ENCODE data around the gene TMEM43. TPM values are rescaled to one million over a fixed set of nuclear protein-coding genes. Genes with fewer than 3 reads are reported as not detected.

Gene TMEM43
- total RNA-seq, 1 donor from 2014 or later: 103 TPM

- no peak for DNase-seq (ENCODE audit: low read depth, low spot score)
These were observed 25.8 kb downstream of the TMEM43 start for GRCh38 chr3:14150491-14151230.

GRCh38 chr3:14151471-14152083, 26.7 kb downstream of the TMEM43 start:
- DNase-seq (ENCODE audit: low read depth, low spot score): no peak

GRCh38 chr3:14152233-14152962, 27.5 kb downstream of the TMEM43 start:
- DNase-seq (ENCODE audit: low read depth, low spot score): no peak

GRCh38 chr3:14152963-14153355, 28.1 kb downstream of the TMEM43 start:
- DNase-seq (ENCODE audit: low read depth, low spot score): no peak

GRCh38 chr3:14153663-14154062, 28.8 kb downstream of the TMEM43 start:
- DNase-seq (ENCODE audit: low read depth, low spot score): no peak

DNA sequence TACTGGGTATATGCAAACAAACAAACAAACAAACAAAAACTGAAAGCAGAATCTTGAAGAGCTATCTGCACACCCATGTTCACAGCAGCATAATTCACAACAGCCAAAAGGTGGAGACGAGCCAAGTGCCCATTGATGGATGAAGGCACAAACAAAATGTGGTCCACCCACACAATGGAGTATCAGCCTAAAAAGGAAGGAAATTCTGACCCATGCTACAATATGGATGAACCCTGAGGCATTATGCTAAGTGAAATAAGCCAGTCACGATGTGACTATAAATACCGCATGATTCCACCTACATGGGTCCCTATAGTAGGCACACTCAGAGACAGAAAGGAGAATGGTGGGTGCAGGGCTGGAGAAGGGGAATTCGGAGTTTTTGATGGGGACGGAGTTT, 29.4 kb downstream of the TMEM43 start:
- peak; percentile 27 for DNase-seq (ENCODE audit: low read depth, low spot score)

GRCh38 chr3:14154895-14155440, 30.1 kb downstream of the TMEM43 start:
- no peak for DNase-seq (ENCODE audit: low read depth, low spot score)

- DNase-seq (ENCODE audit: low read depth, low spot score): no peak
These were observed 31.3 kb downstream of the TMEM43 start for GRCh38 chr3:14156201-14156600.

DNA sequence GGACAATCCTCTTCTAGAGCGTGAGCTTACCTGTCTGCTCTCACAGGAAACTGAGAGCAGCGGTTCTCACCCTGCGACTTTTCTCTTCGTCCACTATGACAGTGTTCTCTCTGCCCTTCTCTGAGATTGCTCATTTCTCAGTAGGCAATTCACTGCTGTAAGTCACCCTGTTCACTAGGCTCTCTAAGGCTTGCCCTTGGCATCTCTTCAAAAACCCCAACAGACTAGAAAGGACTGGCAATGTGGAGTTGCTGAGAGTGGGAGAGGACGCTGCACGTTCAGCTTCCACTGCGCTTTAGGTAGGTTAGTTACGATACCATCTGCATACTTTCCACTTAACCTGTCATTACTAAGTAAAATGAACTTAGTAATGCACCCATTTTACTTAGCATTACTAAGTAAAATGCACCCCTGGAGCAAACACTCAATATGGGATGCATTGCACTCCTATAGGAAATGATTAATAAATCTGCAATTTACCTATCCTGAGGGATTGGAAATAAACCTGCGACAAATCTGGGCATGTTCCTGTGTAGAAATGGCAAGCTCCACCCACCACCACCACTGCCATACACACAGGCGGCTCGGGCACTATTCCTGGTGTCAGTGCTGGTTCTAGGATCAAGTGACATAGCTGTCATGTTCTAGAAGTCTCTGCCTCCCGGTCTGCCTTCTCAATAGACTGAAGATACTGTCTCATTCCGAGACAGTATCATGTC, 32.1 kb downstream of the TMEM43 start:
- no peak for DNase-seq (ENCODE audit: low read depth, low spot score)

DNA sequence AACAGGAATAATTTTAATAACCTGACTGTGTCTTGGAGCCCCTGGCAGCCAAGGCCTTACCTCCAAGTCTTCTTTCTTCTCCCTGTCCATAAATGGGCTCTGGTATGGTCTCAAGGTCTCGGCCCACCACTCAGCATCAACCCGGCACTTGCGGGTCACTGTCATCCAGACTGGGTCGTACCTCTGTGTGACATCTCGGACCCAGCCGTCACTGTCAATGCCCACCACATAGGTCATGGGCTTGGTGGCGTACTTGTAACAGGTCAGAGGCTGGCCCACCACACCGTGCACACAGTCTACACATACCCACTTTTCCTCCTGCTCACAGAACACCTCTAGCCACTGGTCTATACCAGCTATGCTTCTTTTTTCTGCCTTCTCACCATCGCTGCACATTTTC, 33.1 kb downstream of the TMEM43 start:
- no peak for DNase-seq (ENCODE audit: low read depth, low spot score)

DNA sequence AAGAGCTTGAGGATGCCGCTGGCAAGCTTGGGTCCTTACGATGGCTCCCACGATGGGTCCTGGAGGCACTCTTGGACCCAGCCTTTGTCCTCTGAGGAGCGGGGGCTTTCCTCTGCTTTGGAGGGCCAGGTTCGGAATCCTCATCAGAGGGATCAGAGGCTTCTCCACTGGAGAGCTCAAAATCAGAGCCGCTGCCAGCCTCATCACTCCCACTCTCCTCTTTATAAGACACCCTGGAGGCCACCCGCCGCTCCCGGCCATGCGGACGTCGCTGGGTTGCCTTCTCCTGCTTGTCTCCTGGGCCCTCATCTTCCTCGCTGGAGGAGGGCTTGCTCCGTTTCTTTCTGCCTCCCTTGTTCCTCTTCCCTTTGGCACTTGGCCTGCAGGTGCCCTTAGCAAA, 33.5 kb downstream of the TMEM43 start:
- no peak for DNase-seq (ENCODE audit: low read depth, low spot score)

DNA sequence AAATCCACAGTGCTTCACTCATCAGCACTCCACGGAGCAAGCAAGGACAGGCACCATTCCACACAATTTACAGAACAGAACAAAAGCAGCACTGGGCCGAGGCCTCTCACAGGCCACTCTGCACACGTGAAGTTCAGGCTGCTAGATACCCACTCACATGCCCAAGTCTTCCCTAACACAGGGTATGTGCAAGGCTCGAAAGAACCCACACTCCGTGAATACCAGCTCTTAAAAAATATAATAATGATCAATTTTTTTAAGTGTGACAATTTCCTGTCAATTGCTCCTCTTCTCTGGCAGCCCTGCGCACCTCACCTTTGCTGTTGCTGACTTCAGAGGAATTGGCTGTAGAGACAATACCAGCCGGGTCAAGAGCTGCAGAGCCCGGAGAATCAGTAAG, 34.6 kb downstream of the TMEM43 start:
- no peak for DNase-seq (ENCODE audit: low read depth, low spot score)

DNA sequence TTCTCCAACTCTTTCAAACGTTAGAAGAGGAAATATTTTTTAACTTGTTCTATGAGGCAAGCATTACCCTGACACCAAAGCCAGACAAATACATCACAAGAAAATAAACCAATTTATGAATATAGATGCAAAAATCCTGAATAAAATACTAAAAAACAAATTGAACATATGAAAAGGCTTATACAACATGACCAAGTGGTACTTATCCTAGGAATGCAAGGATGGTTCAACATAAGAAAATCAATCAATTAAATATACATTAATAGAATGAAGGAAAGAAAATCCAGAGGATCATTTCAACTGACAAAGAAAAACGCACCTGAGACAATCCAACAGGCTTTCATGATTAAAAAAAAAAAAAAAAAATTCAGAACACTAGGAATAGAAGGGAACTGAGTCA, 36.4 kb downstream of the TMEM43 start:
- no peak for DNase-seq (ENCODE audit: low read depth, low spot score)

DNA sequence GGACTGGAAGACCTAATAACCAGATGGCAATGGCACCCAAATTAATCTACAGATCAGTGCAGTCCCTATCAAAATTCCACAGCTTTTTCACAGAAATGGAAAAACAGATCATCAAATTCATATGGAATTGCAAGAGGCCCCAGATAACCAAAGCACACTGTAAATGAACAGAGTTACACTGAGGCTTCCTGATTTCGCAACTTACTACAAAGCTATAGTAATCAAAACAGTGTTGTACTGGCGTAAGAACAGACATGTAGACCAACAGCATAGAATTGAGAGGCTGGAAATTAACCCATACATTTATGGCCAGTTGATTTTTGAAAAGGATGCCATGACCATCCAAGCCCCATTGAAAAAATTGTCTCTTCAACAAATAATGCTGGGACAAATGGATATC, 37.3 kb downstream of the TMEM43 start:
- no peak for DNase-seq (ENCODE audit: low read depth, low spot score)

DNA sequence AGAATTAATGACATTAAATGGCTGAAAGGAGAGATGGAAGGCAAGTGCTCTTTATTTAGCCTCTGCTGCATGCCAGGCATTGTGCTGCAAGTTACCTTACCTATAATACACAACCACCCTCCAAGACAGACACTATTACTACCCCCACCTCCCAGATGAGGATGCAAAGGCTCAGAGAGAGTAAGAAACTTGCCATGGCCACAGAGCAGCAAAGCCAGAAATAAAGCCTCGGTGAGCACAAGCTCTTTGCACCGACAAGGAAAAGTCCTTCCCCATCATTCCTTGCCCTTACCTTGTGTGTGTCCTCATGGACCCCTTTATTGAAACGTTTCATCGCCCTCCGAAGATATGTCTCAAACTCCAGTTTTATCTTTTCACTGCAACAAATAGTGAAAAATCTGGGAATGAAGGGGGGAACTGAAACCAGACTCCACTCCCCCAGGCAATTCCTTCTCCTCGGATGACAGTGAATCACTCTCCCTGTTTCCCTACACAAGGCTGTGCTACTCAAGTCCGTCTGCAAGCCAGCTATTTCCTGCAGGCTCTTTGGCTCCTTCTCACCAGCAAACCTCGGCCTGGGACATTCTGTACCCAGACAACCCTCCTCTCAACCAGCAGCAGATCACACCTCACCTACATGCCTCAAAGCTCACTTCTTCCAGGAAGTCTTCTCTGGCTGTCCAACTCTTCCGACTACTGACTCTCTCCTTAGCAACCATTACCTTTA, 42.2 kb downstream of the TMEM43 start:
- DNase-seq (ENCODE audit: low read depth, low spot score): no peak

GRCh38 chr3:14169435-14169834, 44.6 kb downstream of the TMEM43 start:
- no peak for DNase-seq (ENCODE audit: low read depth, low spot score)

DNA sequence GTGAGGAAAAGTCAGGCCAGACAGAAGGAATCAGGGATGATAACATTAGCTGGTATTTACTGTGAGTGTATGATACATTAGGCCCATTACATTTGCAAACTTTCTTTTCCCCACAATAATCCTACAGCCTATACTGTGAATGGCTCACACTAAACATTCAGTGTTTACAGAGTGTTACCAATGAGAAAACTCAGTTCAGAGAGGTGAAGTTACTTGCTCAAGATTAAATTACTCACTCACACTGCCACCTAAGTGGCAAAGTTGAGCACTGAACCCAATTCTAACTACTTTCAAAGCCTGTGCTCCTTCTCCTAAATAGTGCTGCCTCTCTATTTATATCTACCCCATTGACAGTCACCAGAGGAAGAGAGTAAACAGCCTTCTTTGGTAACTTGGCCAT, 45.0 kb downstream of the TMEM43 start:
- no peak for DNase-seq (ENCODE audit: low read depth, low spot score)

DNA sequence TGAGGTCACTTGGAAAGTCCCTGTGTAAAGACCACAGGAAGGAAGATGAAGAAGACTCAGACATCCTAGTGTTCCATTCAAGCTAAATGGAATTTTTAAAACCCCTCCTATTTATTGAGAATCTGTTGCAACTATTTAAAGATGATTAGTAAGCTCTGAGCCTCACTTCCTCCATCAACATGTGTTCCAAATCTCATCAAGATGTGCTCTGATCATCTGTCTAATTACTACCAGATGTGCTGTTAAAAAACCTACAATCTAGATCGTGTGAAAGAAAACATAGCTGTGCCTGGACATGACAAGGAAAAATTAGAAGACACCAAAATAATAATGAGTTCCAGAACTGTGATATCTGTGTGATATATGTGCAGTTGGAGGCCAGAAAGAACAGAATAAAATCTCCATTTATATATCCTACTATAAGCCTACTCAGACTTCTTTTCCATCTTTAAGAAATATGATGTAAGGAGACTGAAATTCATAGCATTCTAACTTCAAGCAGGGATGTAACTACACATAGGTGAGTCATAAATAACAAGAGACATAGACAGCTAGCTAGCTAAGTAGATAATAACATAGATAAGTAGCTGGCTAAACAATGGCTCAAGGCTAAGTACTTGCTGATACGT, 45.8 kb downstream of the TMEM43 start:
- DNase-seq (ENCODE audit: low read depth, low spot score): no peak

GRCh38 chr3:14172496-14172895, 47.6 kb downstream of the TMEM43 start:
- DNase-seq (ENCODE audit: low read depth, low spot score): no peak

DNA sequence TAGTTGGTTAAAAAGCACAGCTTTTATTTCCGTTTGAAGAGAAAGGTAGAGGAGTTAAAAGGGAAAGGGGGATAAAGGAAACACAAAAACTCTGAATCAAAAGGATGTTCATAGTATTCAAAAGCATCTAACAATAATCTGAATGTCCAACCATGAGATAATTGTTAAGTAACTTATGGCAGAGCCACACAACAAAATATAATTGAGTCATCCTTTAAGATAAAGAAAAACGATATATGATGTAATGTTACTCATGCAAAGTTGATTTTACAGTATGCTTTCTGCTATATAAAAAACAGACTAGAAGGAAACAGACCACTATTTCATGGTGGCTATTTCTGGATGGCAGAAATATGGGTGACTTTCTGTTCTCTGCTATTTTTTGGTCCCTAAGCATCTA, 49.6 kb downstream of the TMEM43 start:
- no peak for DNase-seq (ENCODE audit: low read depth, low spot score)
